OCI-LY1 (cell line): ENCODE results near the gene DPYSL3.

Experiments
- CTCF ChIP-seq: fragments of 200-600 bp; sonication (generic), shearing (Covaris generic); IDR thresholded peaks from 2 replicates; pipeline ENCODE4 v1.5.1; 2017; ENCODE audit warnings: mild to moderate bottlenecking, antibody characterized with exemption, low read length, moderate library complexity, mixed read lengths
- EZH2 ChIP-seq: fragments of 200-600 bp; sonication (generic), shearing (Covaris generic); IDR thresholded peaks from 2 replicates; pipeline ENCODE4 v1.8.0; 2017; ENCODE audit warnings: borderline replicate concordance, mixed run types, mild to moderate bottlenecking, antibody characterized with exemption, low read length, moderate library complexity, mixed read lengths

- TF ChIP-seq CTCF (no peak), EZH2 (no peak)
These were observed 59.3 kb downstream of the DPYSL3 start for GRCh38 chr5:147450606-147451005.
